Keratinocyte (primary cell): Measurements from ENCODE around the gene CROT. TPM values are rescaled to one million over a fixed set of nuclear protein-coding genes. Genes with fewer than 3 reads are reported as not detected.

Experiments
- DNase-seq: peaks from one replicate; pipeline ENCODE4 v3.0.0-alpha.2; 2011; ENCODE audit warnings: low read depth, missing footprints, low spot score
- FAIRE-seq: peaks from 2 replicates; lab custom pipeline; 2011; peaks lifted over from hg19 to GRCh38; lab: Jason Lieb, UNC
- H2AFZ ChIP-seq: 2 replicates; pipeline ENCODE4 v1.6.0; 2012; ENCODE audit warnings: low read length, control low read depth, inconsistent platforms; ENCODE audit not compliant: control insufficient read depth
- H3K27ac ChIP-seq: 2 replicates; pipeline ENCODE4 v1.5.1; 2011; ENCODE audit warnings: low read length; ENCODE audit not compliant: control insufficient read depth, insufficient read depth
- H3K27me3 ChIP-seq: 3 replicates; pipeline ENCODE4 v1.6.0; 2011; ENCODE audit warnings: low read length; ENCODE audit not compliant: control insufficient read depth, insufficient read depth; ENCODE audit errors: extremely low read depth
- H3K36me3 ChIP-seq, 2 experiments: 2 replicates in 1 of 2; 3 replicates in 1 of 2; pipeline ENCODE4 v1.5.1; 2011; ENCODE audit warnings: low read length in 2 of 2, mild to moderate bottlenecking in 1 of 2; ENCODE audit not compliant: control insufficient read depth in 2 of 2, insufficient read depth in 2 of 2; ENCODE audit errors: extremely low read depth in 1 of 2
- H3K4me1 ChIP-seq: 3 replicates; pipeline ENCODE4 v1.5.1; 2011; ENCODE audit warnings: low read length; ENCODE audit not compliant: control insufficient read depth, insufficient read depth; ENCODE audit errors: extremely low read depth
- H3K4me2 ChIP-seq: 3 replicates; pipeline ENCODE4 v1.6.0; 2011; ENCODE audit warnings: low read depth, low read length; ENCODE audit not compliant: control insufficient read depth, insufficient read depth; ENCODE audit errors: extremely low read depth
- H3K4me3 ChIP-seq, 3 experiments: fragments of 200-600 bp in 1 of 3; sonication (generic) in 1 of 3; 2 replicates in 2 of 3; 3 replicates in 1 of 3; pipeline ENCODE4 v1.5.1; 2011 to 2016; ENCODE audit warnings: low read length in 3 of 3, mild to moderate bottlenecking in 3 of 3, control low read depth in 2 of 3, inconsistent platforms in 1 of 3, low read depth in 1 of 3, mixed read lengths in 1 of 3, mixed run types in 1 of 3, moderate library complexity in 1 of 3; ENCODE audit not compliant: control insufficient read depth in 2 of 3, insufficient read depth in 2 of 3; ENCODE audit errors: extremely low read depth in 1 of 3
- H3K79me2 ChIP-seq: 2 replicates; pipeline ENCODE4 v1.6.0; 2012; ENCODE audit warnings: low read length; ENCODE audit not compliant: control insufficient read depth, insufficient read depth
- H3K9ac ChIP-seq: 3 replicates; pipeline ENCODE4 v1.6.0; 2011; ENCODE audit warnings: low read length; ENCODE audit not compliant: control insufficient read depth, insufficient read depth; ENCODE audit errors: extremely low read depth
- H3K9me1 ChIP-seq: 3 replicates; pipeline ENCODE4 v1.6.0; 2011; ENCODE audit warnings: low read length; ENCODE audit not compliant: control insufficient read depth, insufficient read depth; ENCODE audit errors: extremely low read depth
- H3K9me3 ChIP-seq: 2 replicates; pipeline ENCODE4 v1.5.1; 2012; ENCODE audit warnings: low read depth, low read length; ENCODE audit not compliant: control insufficient read depth
- H4K20me1 ChIP-seq: 3 replicates; pipeline ENCODE4 v1.6.0; 2011; ENCODE audit warnings: low read length; ENCODE audit not compliant: control insufficient read depth, insufficient read depth; ENCODE audit errors: extremely low read depth
- CTCF ChIP-seq, 3 experiments: IDR thresholded peaks in 1 of 3; conservative IDR thresholded peaks in 1 of 3; optimal IDR thresholded peaks in 1 of 3; 2 replicates in 2 of 3; 3 replicates in 1 of 3; pipeline versions ENCODE3 to v1.5.1; 2011; ENCODE audit warnings: low read length in 3 of 3, mild to moderate bottlenecking in 3 of 3, moderate library complexity in 2 of 3, control low read depth in 1 of 3, inconsistent platforms in 1 of 3; ENCODE audit not compliant: insufficient read depth in 2 of 3; ENCODE audit errors: extremely low read depth in 1 of 3
- EZH2 ChIP-seq: IDR thresholded peaks from one replicate; pipeline ENCODE4 v1.6.1; 2012; ENCODE audit warnings: inconsistent platforms, mild to moderate bottlenecking, low read length, moderate library complexity
- dilution Hi-C: fragments of 300-500 bp; cut with MboI; formaldehyde crosslinking; loops from one replicate; pipeline ENCODE4 v1.7.0; 2020; ENCODE audit warnings: low sequenced_read_pairs; ENCODE audit not compliant: extremely low pct_ligation_motif_present
- polyA plus RNA-seq, 5 experiments: library from polyadenylated mRNA; depleted of rRNA in 3 of 5; stranded (reverse) in 3 of 5; stranded (forward) in 1 of 5; unstranded in 1 of 5; fragments of >200 nt; gene quantifications; 1 replicate in 1 of 5; 2 replicates in 3 of 5; 3 replicates in 1 of 5; pipeline versions ENCODE4 v1.2.1 to v1.2.3, GENCODE V29; 2011 to 2012; ENCODE audit warnings: missing spikeins in 2 of 5, low read depth in 1 of 5, low replicate concordance in 1 of 5

Gene CROT
- polyA plus RNA-seq, 1 donor (not counting 4 experiments of a cell fraction or from before 2014, with no cell fraction given) = 22.3 TPM

GRCh38 chr7:87322912-87323311 is 22.6 kb upstream of the CROT start:
- Histone ChIP-seq H2AFZ (no peak overlapping the region), H3K4me1 (peaks cover 22% of the 10 kb centered on the region), H3K27me3 (no peaks in the 10 kb centered on the region), H3K9me1 (no peaks in the 10 kb centered on the region), H4K20me1 (no peaks in the 10 kb centered on the region), H3K4me3 (no peak overlapping the region), H3K4me2 (peak overlapping the region; percentile 13), H3K27ac (no peak overlapping the region), H3K9ac (no peak overlapping the region), H3K79me2 (no peaks in the 10 kb centered on the region), H3K9me3 (peaks cover 3% of the 10 kb centered on the region), H3K36me3 (no peaks in the 10 kb centered on the region)
- DNase-seq (peak; percentile 40), FAIRE-seq (no peak)
- dilution Hi-C loops = no loop called here
- no peak for TF ChIP-seq EZH2
- no peak for TF ChIP-seq CTCF (optimal IDR thresholded peaks at IDR 0.05 in 1 of 3, IDR thresholded peaks at IDR 0.05 in 1 of 3, conservative IDR thresholded peaks at IDR 0.05 in 1 of 3; ENCODE audit: extremely low read depth in 1 of 3, insufficient read depth in 2 of 3, low read length in 3 of 3)

DNA sequence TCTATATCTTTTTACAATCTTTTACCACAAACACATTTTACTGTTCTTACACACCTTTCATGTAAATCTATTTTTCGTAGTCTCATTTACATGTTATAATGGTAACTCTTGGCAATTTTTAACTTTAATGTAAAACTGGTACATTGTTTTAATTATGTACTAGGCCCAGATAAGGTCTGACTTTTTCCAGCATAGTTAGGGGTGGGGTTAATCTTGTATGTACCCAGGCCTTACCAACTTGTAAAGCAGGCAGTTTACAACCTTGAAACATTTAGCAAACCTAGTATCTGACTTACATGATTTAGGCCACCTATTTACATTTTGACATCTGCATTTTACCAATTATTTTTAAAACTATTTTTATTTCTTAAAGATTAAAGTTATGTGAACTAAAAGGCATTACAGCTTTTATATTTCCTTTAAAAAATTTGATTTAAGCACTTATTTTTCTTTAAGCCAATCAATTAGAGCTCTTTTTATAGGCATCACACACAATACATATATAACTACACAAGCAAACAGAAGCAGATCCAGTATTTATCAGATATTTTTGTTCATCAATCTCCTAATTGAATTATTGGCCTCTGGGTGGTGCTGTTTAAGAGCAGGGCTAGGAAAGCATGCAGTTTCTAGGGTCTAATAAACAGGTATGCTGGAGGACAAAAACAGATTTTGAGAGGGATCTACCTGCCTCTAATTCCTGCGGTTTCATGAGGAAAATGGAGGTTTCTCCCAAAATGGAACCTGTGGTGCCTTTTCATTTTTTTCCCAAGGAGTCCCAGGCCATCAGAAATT is 19.7 kb upstream of the CROT start:
- Histone ChIP-seq H3K9ac (no peak overlapping the region), H3K79me2 (no peaks in the 10 kb centered on the region), H3K27me3 (no peaks in the 10 kb centered on the region), H4K20me1 (no peaks in the 10 kb centered on the region), H3K36me3 (peaks cover 0 to 5% of the 10 kb centered on the region in 2 experiments), H3K9me1 (no peaks in the 10 kb centered on the region), H3K4me2 (no peak overlapping the region), H3K27ac (no peak overlapping the region), H2AFZ (no peak overlapping the region), H3K4me3 (no peak overlapping the region), H3K9me3 (peaks cover 13% of the 10 kb centered on the region), H3K4me1 (peaks cover 8% of the 10 kb centered on the region)
- no peak for FAIRE-seq
- no peak for DNase-seq
- TF ChIP-seq CTCF (optimal IDR thresholded peaks at IDR 0.05 in 1 of 3, IDR thresholded peaks at IDR 0.05 in 1 of 3, conservative IDR thresholded peaks at IDR 0.05 in 1 of 3; ENCODE audit: extremely low read depth in 1 of 3, insufficient read depth in 2 of 3, low read length in 3 of 3) = peak in 1 of 3 experiments; percentile 5
- no peak for TF ChIP-seq EZH2
- dilution Hi-C loops = no loop called here
